MM.1S (cell line): ENCODE measurements around the gene PAN2.
A peak's percentile ranks its signal among the peaks of the same experiment; 100 is the strongest.

Experiments
- DNase-seq: peaks from one replicate; pipeline ENCODE4 v3.0.0-alpha.2; 2015
- H2AFZ ChIP-seq: fragments of 300-600 bp; sonication (generic); 2 replicates; pipeline ENCODE4 v1.6.0; 2016; ENCODE audit warnings: antibody characterized with exemption, low read length
- H3F3A ChIP-seq: fragments of 300-600 bp; sonication (generic); 2 replicates; pipeline ENCODE4 v1.6.1; 2016; ENCODE audit warnings: mild to moderate bottlenecking, antibody characterized with exemption, low read length, moderate library complexity, mixed read lengths; ENCODE audit not compliant: insufficient read depth
- H3K27ac ChIP-seq: fragments of 300-600 bp; sonication (generic); 2 replicates; pipeline ENCODE4 v1.5.1; 2016; ENCODE audit warnings: mild to moderate bottlenecking, low read length
- H3K27me3 ChIP-seq: fragments of 300-600 bp; sonication (generic); replicated peaks from 2 replicates; pipeline ENCODE4 v1.6.0; 2016; ENCODE audit warnings: low read length; ENCODE audit not compliant: insufficient read depth
- H3K36me3 ChIP-seq: fragments of 300-600 bp; sonication (generic); replicated peaks from 2 replicates; pipeline ENCODE4 v1.6.1; 2016; ENCODE audit warnings: mild to moderate bottlenecking, low read length, mixed read lengths; ENCODE audit not compliant: insufficient read depth
- H3K4me1 ChIP-seq: fragments of 300-600 bp; sonication (generic); 2 replicates; pipeline ENCODE4 v1.6.1; 2016; ENCODE audit warnings: low read length, mixed read lengths
- H3K4me2 ChIP-seq: fragments of 300-600 bp; sonication (generic); 2 replicates; pipeline ENCODE4 v1.6.0; 2016; ENCODE audit warnings: low read depth, low read length
- H3K4me3 ChIP-seq: fragments of 300-600 bp; sonication (generic); 2 replicates; pipeline ENCODE4 v1.5.1; 2016; ENCODE audit warnings: low read length, mixed read lengths
- H3K79me2 ChIP-seq: fragments of 300-600 bp; sonication (generic); 2 replicates; pipeline ENCODE4 v1.6.1; 2016; ENCODE audit warnings: mixed run types, low read length, mixed read lengths
- H3K9ac ChIP-seq: fragments of 300-600 bp; sonication (generic); 2 replicates; pipeline ENCODE4 v1.6.1; 2016; ENCODE audit warnings: low read length, mixed read lengths
- H3K9me2 ChIP-seq: fragments of 300-600 bp; sonication (generic); replicated peaks from 2 replicates; pipeline ENCODE4 v1.6.1; 2016; ENCODE audit warnings: mild to moderate bottlenecking, low read length, mixed read lengths; ENCODE audit not compliant: insufficient read depth
- H3K9me3 ChIP-seq: fragments of 300-600 bp; sonication (generic); replicated peaks from 2 replicates; pipeline ENCODE4 v1.6.1; 2016; ENCODE audit warnings: mild to moderate bottlenecking, low read length, mixed read lengths; ENCODE audit not compliant: insufficient read depth
- H4K20me1 ChIP-seq: fragments of 300-600 bp; sonication (generic); 2 replicates; pipeline ENCODE4 v1.6.1; 2016; ENCODE audit warnings: mild to moderate bottlenecking, low read length, moderate library complexity, mixed read lengths; ENCODE audit not compliant: insufficient read depth
- CTCF ChIP-seq: fragments of 300-600 bp; sonication (generic); IDR thresholded peaks from 2 replicates; pipeline ENCODE4 v1.5.1; 2016; ENCODE audit warnings: antibody characterized with exemption, low read length, mixed read lengths
- EZH2 ChIP-seq: fragments of 300-600 bp; sonication (generic); optimal IDR thresholded peaks from 2 replicates; pipeline ENCODE3; 2017; ENCODE audit warnings: low read depth, mild to moderate bottlenecking, antibody characterized with exemption, low read length, mixed read lengths
- EZH2phosphoT487 ChIP-seq: fragments of 300-600 bp; sonication (generic); IDR thresholded peaks from 2 replicates; pipeline ENCODE4 v1.6.1; 2018; ENCODE audit warnings: antibody characterized with exemption, low read length

Gene PAN2

GRCh38 chr12:56315622-56316473 lies 18.0 kb downstream of the PAN2 start, which contains the start of gene CNPY2:
TSS of gene CNPY2 (minus strand) at chr12:56315988. CDS start at chr12:56315217, 771 bp downstream.
- Histone ChIP-seq H4K20me1 (no peaks in the 10 kb centered on the region), H3K9ac (peak within 1 kb of the TSS; percentile 92), H3F3A (peaks cover 4% of the 10 kb centered on the region; the same call in 1 of the 2 replicates), H3K9me2 (no peaks in the 10 kb centered on the region), H3K27ac (peak within 1 kb of the TSS; percentile 85), H3K4me1 (peaks cover 12% of the 10 kb centered on the region), H3K4me2 (peak within 1 kb of the TSS; percentile 91), H2AFZ (peak within 1 kb of the TSS; percentile 87), H3K27me3 (no peaks in the 10 kb centered on the region), H3K9me3 (no peaks in the 10 kb centered on the region), H3K36me3 (no peaks in the 10 kb centered on the region), H3K79me2 (peaks cover 18% of the 10 kb centered on the region), H3K4me3 (peak within 1 kb of the TSS; percentile 94)
- DNase-seq = peak; percentile 98
- TF ChIP-seq EZH2phosphoT487 (no peak), EZH2 (no peak), CTCF (peak; percentile 23)

- Histone ChIP-seq H2AFZ (peak overlapping the region; percentile 87), H3K4me1 (peaks cover 12% of the 10 kb centered on the region), H3K9me2 (no peaks in the 10 kb centered on the region), H3K9ac (peak overlapping the region; percentile 92), H3K4me2 (peak overlapping the region; percentile 91), H3K79me2 (peaks cover 18% of the 10 kb centered on the region), H3K9me3 (no peaks in the 10 kb centered on the region), H4K20me1 (no peaks in the 10 kb centered on the region), H3K27ac (peak overlapping the region; percentile 85), H3K36me3 (no peaks in the 10 kb centered on the region), H3K4me3 (peak overlapping the region; percentile 94), H3K27me3 (no peaks in the 10 kb centered on the region), H3F3A (peaks cover 4% of the 10 kb centered on the region; the same call in 1 of the 2 replicates)
- TF ChIP-seq CTCF (no peak), EZH2 (no peak), EZH2phosphoT487 (no peak)
- peak; percentile 16 for DNase-seq
These were observed 18.6 kb downstream of the PAN2 start for GRCh38 chr12:56315249-56315621.

GRCh38 chr12:56311003-56311402 lies 22.8 kb downstream of the PAN2 start:
- no peak overlapping the region for H3K9ac ChIP-seq
- TF ChIP-seq EZH2phosphoT487 = no peak
- no peak for TF ChIP-seq EZH2
- no peak for TF ChIP-seq CTCF

More at GRCh38 chr12:56311003-56311402, 22.8 kb downstream of the PAN2 start:
- no peak for DNase-seq
- H3K36me3 ChIP-seq = no peaks in the 10 kb centered on the region
- H3K79me2 ChIP-seq = peaks cover 18% of the 10 kb centered on the region
- H3K4me3 ChIP-seq = no peak overlapping the region
- H4K20me1 ChIP-seq = no peaks in the 10 kb centered on the region
- no peak overlapping the region for H3K27ac ChIP-seq
- peaks cover 5% of the 10 kb centered on the region; the same call in 1 of the 2 replicates for H3K4me1 ChIP-seq
- no peaks in the 10 kb centered on the region for H3K27me3 ChIP-seq
- no peaks in the 10 kb centered on the region for H3K9me2 ChIP-seq
- no peaks in the 10 kb centered on the region for H3F3A ChIP-seq
- H2AFZ ChIP-seq = no peak overlapping the region
- no peak overlapping the region for H3K4me2 ChIP-seq
- H3K9me3 ChIP-seq = no peaks in the 10 kb centered on the region
